WERI-Rb-1 (cell line): Measurements from ENCODE around the gene PHF13.

Source experiments
- DNase-seq: peaks from one replicate; pipeline ENCODE4 v3.0.0-alpha.2; 2020
- H3K27ac ChIP-seq: fragments of 250-450 bp; sonication (Bioruptor Pico); 2 replicates; pipeline ENCODE4 v1.5.1; 2020; ENCODE audit warnings: mild to moderate bottlenecking, moderate library complexity
- H3K27me3 ChIP-seq: fragments of 250-450 bp; sonication (Bioruptor Pico); 2 replicates; pipeline ENCODE4 v1.5.1; 2021; ENCODE audit warnings: mild to moderate bottlenecking, low read depth, moderate library complexity; ENCODE audit not compliant: insufficient read depth, severe bottlenecking
- H3K36me3 ChIP-seq: fragments of 250-450 bp; sonication (Bioruptor Pico); 2 replicates; pipeline ENCODE4 v1.5.1; 2020; ENCODE audit warnings: mild to moderate bottlenecking, moderate library complexity
- H3K4me3 ChIP-seq: 2 replicates; pipeline ENCODE4 v1.5.1; 2011; ENCODE audit warnings: low read depth, mild to moderate bottlenecking, control low read depth, low read length
- H3K9me3 ChIP-seq: fragments of 250-450 bp; sonication (Bioruptor Pico); 2 replicates; pipeline ENCODE4 v1.5.1; 2021; ENCODE audit warnings: mild to moderate bottlenecking, moderate library complexity; ENCODE audit not compliant: severe bottlenecking
- TF ChIP-seq, protein P1 (sequence below): IDR thresholded peaks from 2 replicates; pipeline ENCODE4 v1.5.1; 2011; ENCODE audit warnings: low read depth, mild to moderate bottlenecking, control low read depth, inconsistent platforms, low read length

The PHF13 gene

DNA sequence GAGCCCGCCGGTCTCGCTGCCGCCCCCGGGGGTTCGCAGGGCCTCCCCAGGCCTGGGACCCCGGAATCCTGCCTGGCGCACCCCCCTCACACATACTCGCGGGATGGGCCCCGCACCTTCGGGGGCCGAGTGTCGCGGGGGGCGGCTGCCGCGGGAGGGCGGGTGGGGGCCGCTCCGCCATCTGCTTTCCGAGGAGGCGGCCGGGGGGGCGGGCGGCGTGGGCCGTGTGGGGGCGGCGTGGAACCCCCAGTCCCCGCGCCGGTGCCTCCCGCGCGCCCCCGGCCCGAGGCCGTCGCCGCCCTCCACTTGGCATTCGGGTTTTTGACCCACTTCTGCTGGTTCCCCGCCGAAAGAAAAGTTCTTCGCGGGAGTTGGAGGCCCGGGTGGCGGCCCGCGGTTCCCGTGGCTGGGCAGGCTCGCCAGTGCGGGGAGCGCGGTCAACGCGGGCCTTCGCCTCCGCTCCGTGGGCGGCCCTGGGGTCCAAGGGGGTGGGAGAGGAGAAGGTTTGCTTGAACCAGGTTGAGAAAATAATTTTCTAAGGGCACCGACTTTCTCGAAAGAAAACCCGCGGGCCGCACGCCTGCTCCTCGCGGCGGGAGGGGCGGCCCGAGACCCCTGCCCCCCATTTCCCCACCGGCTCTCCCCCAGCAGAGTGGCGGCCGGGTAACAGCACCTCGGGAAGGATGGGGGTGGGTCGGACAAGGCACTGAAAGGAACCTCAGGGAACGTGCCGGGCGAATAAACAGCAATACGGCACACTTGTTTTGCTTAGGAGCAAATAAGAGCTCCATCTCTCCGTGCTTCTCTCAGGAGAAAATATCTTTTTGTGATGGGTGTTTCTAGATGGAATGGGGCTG, 1.6 kb downstream of the PHF13 start:
- peaks cover 44% of the 10 kb centered on the region for H3K36me3 ChIP-seq
- TF ChIP-seq, protein P1, sequence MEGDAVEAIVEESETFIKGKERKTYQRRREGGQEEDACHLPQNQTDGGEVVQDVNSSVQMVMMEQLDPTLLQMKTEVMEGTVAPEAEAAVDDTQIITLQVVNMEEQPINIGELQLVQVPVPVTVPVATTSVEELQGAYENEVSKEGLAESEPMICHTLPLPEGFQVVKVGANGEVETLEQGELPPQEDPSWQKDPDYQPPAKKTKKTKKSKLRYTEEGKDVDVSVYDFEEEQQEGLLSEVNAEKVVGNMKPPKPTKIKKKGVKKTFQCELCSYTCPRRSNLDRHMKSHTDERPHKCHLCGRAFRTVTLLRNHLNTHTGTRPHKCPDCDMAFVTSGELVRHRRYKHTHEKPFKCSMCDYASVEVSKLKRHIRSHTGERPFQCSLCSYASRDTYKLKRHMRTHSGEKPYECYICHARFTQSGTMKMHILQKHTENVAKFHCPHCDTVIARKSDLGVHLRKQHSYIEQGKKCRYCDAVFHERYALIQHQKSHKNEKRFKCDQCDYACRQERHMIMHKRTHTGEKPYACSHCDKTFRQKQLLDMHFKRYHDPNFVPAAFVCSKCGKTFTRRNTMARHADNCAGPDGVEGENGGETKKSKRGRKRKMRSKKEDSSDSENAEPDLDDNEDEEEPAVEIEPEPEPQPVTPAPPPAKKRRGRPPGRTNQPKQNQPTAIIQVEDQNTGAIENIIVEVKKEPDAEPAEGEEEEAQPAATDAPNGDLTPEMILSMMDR = no peak
- H3K4me3 ChIP-seq = peak overlapping the region; percentile 69
- no peaks in the 10 kb centered on the region for H3K27me3 ChIP-seq
- H3K9me3 ChIP-seq = no peaks in the 10 kb centered on the region
- DNase-seq = no peak
- H3K27ac ChIP-seq = peak overlapping the region; percentile 43

GRCh38 chr1:6619045-6619444, 5.5 kb downstream of the PHF13 start:
- TF ChIP-seq, protein P1 = no peak
- Histone ChIP-seq H3K4me3 (no peak overlapping the region), H3K27ac (no peak overlapping the region), H3K36me3 (peaks cover 78% of the 10 kb centered on the region), H3K9me3 (no peaks in the 10 kb centered on the region), H3K27me3 (no peaks in the 10 kb centered on the region)
- DNase-seq = no peak

- no peak for DNase-seq
- H3K27ac ChIP-seq = no peak overlapping the region
- no peak overlapping the region for H3K4me3 ChIP-seq
- TF ChIP-seq, protein P1 = no peak
- peaks cover 76% of the 10 kb centered on the region for H3K36me3 ChIP-seq
- no peaks in the 10 kb centered on the region for H3K9me3 ChIP-seq
- no peaks in the 10 kb centered on the region for H3K27me3 ChIP-seq
These were observed 8.2 kb downstream of the PHF13 start for GRCh38 chr1:6621429-6622391.

- no peak for DNase-seq
- Histone ChIP-seq H3K27me3 (no peaks in the 10 kb centered on the region), H3K9me3 (no peaks in the 10 kb centered on the region), H3K36me3 (peaks cover 76% of the 10 kb centered on the region), H3K4me3 (no peak overlapping the region), H3K27ac (no peak overlapping the region)
- TF ChIP-seq, protein P1 = no peak
These were observed 9.0 kb downstream of the PHF13 start for GRCh38 chr1:6622396-6623152.

DNA sequence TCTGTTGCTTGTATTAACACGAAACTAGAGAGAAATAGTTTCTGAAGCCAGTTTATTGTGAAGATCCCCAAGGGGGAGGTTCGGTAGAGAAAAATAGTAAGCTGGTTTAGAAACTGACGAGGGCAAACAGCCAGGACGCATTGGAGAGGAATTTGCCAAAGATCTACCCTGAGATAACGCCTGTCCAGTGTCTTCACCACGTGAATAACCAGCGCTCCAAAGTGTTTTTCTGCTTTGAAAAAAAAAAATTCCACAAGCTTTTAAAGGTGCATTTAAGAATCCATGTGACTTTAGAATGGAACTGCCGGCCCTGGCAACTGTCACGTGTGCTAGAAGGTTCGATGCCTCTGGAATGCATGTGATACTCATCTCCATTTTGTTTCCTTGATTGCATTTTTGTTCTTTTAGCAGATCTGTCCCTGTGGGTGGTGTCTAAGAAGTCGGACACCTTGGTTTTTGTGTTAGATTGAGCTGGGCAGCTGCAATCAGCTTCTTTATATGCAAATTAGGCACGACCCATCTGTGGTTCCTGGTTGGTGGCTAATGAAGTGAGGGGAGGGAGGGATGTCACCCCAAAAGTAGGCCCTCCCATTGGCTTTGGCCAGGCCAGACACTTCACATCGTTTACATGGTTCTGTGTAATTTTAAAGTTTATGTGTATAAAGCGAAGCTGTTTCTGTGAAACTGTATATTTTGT, 9.9 kb downstream of the PHF13 start:
- Histone ChIP-seq H3K27me3 (no peaks in the 10 kb centered on the region), H3K4me3 (no peak overlapping the region), H3K27ac (no peak overlapping the region; the same call in 1 of the 2 replicates), H3K9me3 (no peaks in the 10 kb centered on the region), H3K36me3 (peaks cover 76% of the 10 kb centered on the region)
- TF ChIP-seq, protein P1 = no peak
- DNase-seq = no peak
